Natural killer cell (primary cell): ENCODE results near the gene SIPA1L3. TPM values are rescaled to one million over a fixed set of nuclear protein-coding genes. Genes with fewer than 3 reads are reported as not detected.

Experiments used
- ATAC-seq, 3 donors: fragments of 150-1000 bp in 2 of 3; fragments of 200-7000 bp in 1 of 3; cut with Tn5 transposase; 1 replicate in 1 of 3; 2 replicates in 2 of 3; pipeline ENCODE4 v1.10.0; 2021; ENCODE audit warnings: mild to moderate bottlenecking in 2 of 3, moderate library complexity in 2 of 3
- DNase-seq, 2 donors: peaks; one replicate each; pipeline versions ENCODE4 v3.0.0 to v3.0.0-alpha.2; 2013 to 2021; ENCODE audit warnings: mixed read lengths in 1 of 2
- H3K27ac ChIP-seq: one replicate; pipeline ENCODE4 v1.5.1; 2013; ENCODE audit warnings: mild to moderate bottlenecking, low read length
- H3K27me3 ChIP-seq: one replicate; pipeline ENCODE4 v1.6.1; 2013; ENCODE audit warnings: low read length; ENCODE audit not compliant: control insufficient read depth, insufficient read depth
- H3K36me3 ChIP-seq: one replicate; pipeline ENCODE4 v1.6.1; 2013; ENCODE audit warnings: low read length; ENCODE audit not compliant: control insufficient read depth, insufficient read depth
- H3K4me1 ChIP-seq: one replicate; pipeline ENCODE4 v1.6.1; 2013; ENCODE audit warnings: low read length; ENCODE audit not compliant: control insufficient read depth, insufficient read depth
- H3K4me3 ChIP-seq: one replicate; pipeline ENCODE4 v1.5.1; 2013; ENCODE audit warnings: low read length
- H3K9me3 ChIP-seq: one replicate; pipeline ENCODE4 v1.6.1; 2013; ENCODE audit warnings: low read length; ENCODE audit not compliant: control insufficient read depth, insufficient read depth
- H3K27ac Mint-ChIP-seq, 2 donors: one replicate each; pipeline ENCODE4 v1.8.0; 2022; ENCODE audit warnings: mild to moderate bottlenecking in 2 of 2, mixed read lengths in 2 of 2, moderate library complexity in 1 of 2
- H3K27me3 Mint-ChIP-seq, 2 donors: one replicate each; pipeline ENCODE4 v1.8.0; 2022; ENCODE audit warnings: low read depth in 2 of 2, mixed read lengths in 2 of 2
- H3K36me3 Mint-ChIP-seq: one replicate; pipeline ENCODE4 v1.8.0; 2022; ENCODE audit warnings: mixed read lengths
- H3K4me1 Mint-ChIP-seq, 2 donors: one replicate each; pipeline ENCODE4 v1.8.0; 2022; ENCODE audit warnings: mixed read lengths in 2 of 2
- H3K4me3 Mint-ChIP-seq: one replicate; pipeline ENCODE4 v1.8.0; 2022; ENCODE audit warnings: mild to moderate bottlenecking, moderate library complexity, mixed read lengths
- H3K9me3 Mint-ChIP-seq, 2 donors: one replicate each; pipeline ENCODE4 v1.8.0; 2022; ENCODE audit warnings: mixed read lengths in 2 of 2
- CTCF ChIP-seq: fragments of 200-600 bp; IDR thresholded peaks from one replicate; pipeline ENCODE4 v1.8.0; 2022; ENCODE audit warnings: antibody characterized with exemption
- WGBS: methylation state at CpG from one replicate; pipeline ENCODE4 v1.1.7; 2013; ENCODE audit warnings: missing lambda C conversion rate; ENCODE audit not compliant: insufficient coverage; 5-methylcytosine and 5-hydroxymethylcytosine counted together
- intact Hi-C: fragments of 100-400 bp; cut with micrococcal nuclease; formaldehyde crosslinking; loops from one replicate; pipeline ENCODE4 v1.14.2; 2022
- total RNA-seq, 4 donors: library from RNA; stranded (reverse); fragments of 120-200 nt in 1 of 4; gene quantifications; one replicate each; pipeline versions ENCODE4 v1.2.3 to v1.2.4, GENCODE V29; 2013 to 2022

The SIPA1L3 gene
- total RNA-seq, 3 donors from 2014 or later (not counting 1 experiment from before 2014, with no cell fraction given), result 34.4 to 35.8 (median 35.4) TPM

GRCh38 chr19:38061294-38061693 is 154.3 kb downstream of the SIPA1L3 start:
- no peak overlapping the region for H3K4me3 ChIP-seq
- intact Hi-C loops, result no loop called here
- H3K27ac ChIP-seq, result no peak overlapping the region
- no peaks in the 10 kb centered on the region for H3K27me3 Mint-ChIP-seq
- no peaks in the 10 kb centered on the region for H3K36me3 Mint-ChIP-seq
- no peak for DNase-seq
- no peak overlapping the region for H3K4me3 Mint-ChIP-seq
- no peaks in the 10 kb centered on the region for H3K9me3 Mint-ChIP-seq
- no peaks in the 10 kb centered on the region for H3K36me3 ChIP-seq
- H3K4me1 ChIP-seq, result peaks cover 4% of the 10 kb centered on the region
- no peaks in the 10 kb centered on the region for H3K27me3 ChIP-seq
- H3K27ac Mint-ChIP-seq, result peak overlapping the region in 1 of 2 donors; percentile 11
- WGBS, result 92% methylated on average over 6 of the region's 7 CpGs
- H3K9me3 ChIP-seq, result no peaks in the 10 kb centered on the region
- peaks cover 0 to 4% of the 10 kb centered on the region in 2 donors for H3K4me1 Mint-ChIP-seq
- no peak for ATAC-seq
- no peak for TF ChIP-seq CTCF

- TF ChIP-seq CTCF, result no peak
Observed at GRCh38 chr19:38062959-38063761, 156.2 kb downstream of the SIPA1L3 start.

GRCh38 chr19:38063928-38064327 is 156.9 kb downstream of the SIPA1L3 start:
- Histone ChIP-seq H3K36me3 (no peaks in the 10 kb centered on the region), H3K4me3 (no peak overlapping the region), H3K27me3 (no peaks in the 10 kb centered on the region), H3K4me1 (peaks cover 4% of the 10 kb centered on the region), H3K9me3 (no peaks in the 10 kb centered on the region), H3K27ac (no peak overlapping the region)
- Mint-ChIP-seq H3K27ac (no peak overlapping the region), H3K27me3 (no peaks in the 10 kb centered on the region), H3K36me3 (no peaks in the 10 kb centered on the region), H3K9me3 (no peaks in the 10 kb centered on the region), H3K4me1 (no peaks in the 10 kb centered on the region), H3K4me3 (no peak overlapping the region)
- no peak for ATAC-seq
- no peak for DNase-seq
- intact Hi-C loops, result no loop called here
- WGBS, result 93% methylated on average over 6 of the region's 6 CpGs
- TF ChIP-seq CTCF, result no peak

More at GRCh38 chr19:38062959-38063761, 156.2 kb downstream of the SIPA1L3 start:
- H3K36me3 Mint-ChIP-seq, result no peaks in the 10 kb centered on the region
- WGBS, result 92% methylated on average over 19 of the region's 21 CpGs
- ATAC-seq (no peak), DNase-seq (no peak)
- H3K4me1 Mint-ChIP-seq, result no peaks in the 10 kb centered on the region
- H3K27me3 Mint-ChIP-seq, result no peaks in the 10 kb centered on the region
- Histone ChIP-seq H3K36me3 (no peaks in the 10 kb centered on the region), H3K27ac (no peak overlapping the region), H3K4me1 (peaks cover 4% of the 10 kb centered on the region), H3K27me3 (no peaks in the 10 kb centered on the region), H3K9me3 (no peaks in the 10 kb centered on the region), H3K4me3 (no peak overlapping the region)
- no peak overlapping the region for H3K4me3 Mint-ChIP-seq
- no peak overlapping the region for H3K27ac Mint-ChIP-seq
- intact Hi-C loops, result no loop called here
- no peaks in the 10 kb centered on the region for H3K9me3 Mint-ChIP-seq
